Activated naive CD8-positive, alpha-beta T cell treated with anti-CD3 and anti-CD28 coated beads, Interleukin-2, amount 50 U/mL, for 24 hours (primary cell): Measurements from ENCODE around the gene SERPINB11.
"Not testable (repeated sequence)": the region's sequence is repeated elsewhere in the genome, so short reads cannot be mapped to it uniquely, and the experiment has no call there.

Source experiments
- ATAC-seq: fragments of 150-1000 bp; cut with Tn5 transposase; one replicate; pipeline ENCODE4 v1.10.0; 2021
- DNase-seq: peaks from one replicate; pipeline ENCODE4 v3.0.0; 2021
- H3K27ac Mint-ChIP-seq: one replicate; pipeline ENCODE4 v1.8.0; 2021; ENCODE audit warnings: mild to moderate bottlenecking, mixed read lengths
- H3K27me3 Mint-ChIP-seq: one replicate; pipeline ENCODE4 v1.8.0; 2021; ENCODE audit warnings: mixed read lengths
- H3K36me3 Mint-ChIP-seq: one replicate; pipeline ENCODE4 v1.8.0; 2021; ENCODE audit warnings: low read depth, mixed read lengths
- H3K4me1 Mint-ChIP-seq: one replicate; pipeline ENCODE4 v1.8.0; 2021; ENCODE audit warnings: mixed read lengths
- H3K4me3 Mint-ChIP-seq: one replicate; pipeline ENCODE4 v1.8.0; 2021; ENCODE audit warnings: mild to moderate bottlenecking, moderate library complexity, mixed read lengths
- H3K9me3 Mint-ChIP-seq: one replicate; pipeline ENCODE4 v1.8.0; 2021; ENCODE audit warnings: mixed read lengths

SERPINB11 gene

GRCh38 chr18:63702660-63703059, at the start of gene SERPINB11:
SERPINB11 (plus strand) TSS chr18:63702960; CDS start chr18:63710194, 7,234 bp downstream.
- H3K4me1 Mint-ChIP-seq: no peaks in the 10 kb centered on the region
- H3K27me3 Mint-ChIP-seq: no peaks in the 10 kb centered on the region
- no peak within 1 kb of the TSS for H3K27ac Mint-ChIP-seq
- DNase-seq (no peak), ATAC-seq (no peak)
- H3K4me3 Mint-ChIP-seq: no peak within 1 kb of the TSS
- no peaks in the 10 kb centered on the region for H3K36me3 Mint-ChIP-seq
- H3K9me3 Mint-ChIP-seq: no peaks in the 10 kb centered on the region

DNA sequence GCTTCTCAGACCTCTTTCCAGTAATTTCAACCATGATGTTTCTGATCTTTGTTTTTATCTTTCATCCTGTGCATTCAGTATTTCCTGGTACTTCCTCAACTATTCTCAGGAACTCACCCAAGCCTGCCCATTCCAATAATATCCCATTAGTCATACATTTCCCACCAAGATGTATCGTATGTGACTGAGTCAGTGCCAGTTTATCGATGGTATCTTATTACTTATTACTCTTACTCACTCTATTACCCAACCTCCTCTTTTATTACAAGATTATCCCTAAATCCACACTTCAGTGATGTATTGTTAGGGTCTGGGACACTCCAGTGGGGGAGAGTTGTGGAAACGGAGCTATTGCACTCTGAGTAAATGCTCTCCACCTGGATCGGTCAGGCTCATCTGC, 43.8 kb upstream of the SERPINB11 start:
- ATAC-seq: not testable (repeated sequence)

GRCh38 chr18:63661750-63662149, 41.0 kb upstream of the SERPINB11 start, which contains the start of gene SERPINB3:
SERPINB3 (minus strand) TSS chr18:63661893; CDS start chr18:63661216, 677 bp downstream.
- ATAC-seq, H3K36me3 Mint-ChIP-seq, H3K4me3 Mint-ChIP-seq, H3K9me3 Mint-ChIP-seq, DNase-seq, H3K27me3 Mint-ChIP-seq, H3K4me1 Mint-ChIP-seq, H3K27ac Mint-ChIP-seq: not testable (repeated sequence)

More for the DNA sequence above, 43.8 kb upstream of the SERPINB11 start:
- DNase-seq, H3K4me3 Mint-ChIP-seq, H3K27me3 Mint-ChIP-seq, H3K27ac Mint-ChIP-seq, H3K4me1 Mint-ChIP-seq, H3K36me3 Mint-ChIP-seq, H3K9me3 Mint-ChIP-seq: not testable (repeated sequence)

DNA sequence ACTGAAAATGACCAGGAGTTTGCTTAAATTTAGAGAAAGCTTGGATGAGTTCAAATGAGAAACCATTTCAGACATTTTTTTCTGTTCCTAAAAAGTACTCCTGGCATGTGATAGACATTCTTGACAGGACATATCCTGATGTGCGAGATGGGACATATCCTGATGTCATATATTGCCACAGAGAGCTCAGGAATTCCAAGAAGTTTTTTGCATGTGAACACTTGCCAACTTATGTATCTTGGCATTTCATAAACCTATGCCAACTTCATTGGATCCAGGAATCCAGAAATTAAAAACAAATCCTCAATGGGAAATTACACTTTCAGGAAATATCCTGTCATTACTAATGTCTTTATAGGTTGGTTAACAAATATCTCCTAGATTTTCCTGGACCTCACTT, 38.2 kb upstream of the SERPINB11 start:
- Mint-ChIP-seq H3K27me3 (no peaks in the 10 kb centered on the region), H3K4me3 (no peak overlapping the region)

GRCh38 chr18:63676526-63677323, 26.0 kb upstream of the SERPINB11 start:
- Mint-ChIP-seq H3K36me3 (no peaks in the 10 kb centered on the region), H3K4me3 (no peak overlapping the region), H3K27ac (no peak overlapping the region), H3K9me3 (no peaks in the 10 kb centered on the region), H3K4me1 (no peaks in the 10 kb centered on the region), H3K27me3 (peaks cover 1% of the 10 kb centered on the region)
- ATAC-seq (no peak), DNase-seq (no peak)

More for the DNA sequence above, 38.2 kb upstream of the SERPINB11 start:
- H3K27ac Mint-ChIP-seq: no peak overlapping the region
- ATAC-seq (no peak), DNase-seq (no peak)
- no peaks in the 10 kb centered on the region for H3K36me3 Mint-ChIP-seq
- peaks cover 8% of the 10 kb centered on the region for H3K9me3 Mint-ChIP-seq
- no peaks in the 10 kb centered on the region for H3K4me1 Mint-ChIP-seq

DNA sequence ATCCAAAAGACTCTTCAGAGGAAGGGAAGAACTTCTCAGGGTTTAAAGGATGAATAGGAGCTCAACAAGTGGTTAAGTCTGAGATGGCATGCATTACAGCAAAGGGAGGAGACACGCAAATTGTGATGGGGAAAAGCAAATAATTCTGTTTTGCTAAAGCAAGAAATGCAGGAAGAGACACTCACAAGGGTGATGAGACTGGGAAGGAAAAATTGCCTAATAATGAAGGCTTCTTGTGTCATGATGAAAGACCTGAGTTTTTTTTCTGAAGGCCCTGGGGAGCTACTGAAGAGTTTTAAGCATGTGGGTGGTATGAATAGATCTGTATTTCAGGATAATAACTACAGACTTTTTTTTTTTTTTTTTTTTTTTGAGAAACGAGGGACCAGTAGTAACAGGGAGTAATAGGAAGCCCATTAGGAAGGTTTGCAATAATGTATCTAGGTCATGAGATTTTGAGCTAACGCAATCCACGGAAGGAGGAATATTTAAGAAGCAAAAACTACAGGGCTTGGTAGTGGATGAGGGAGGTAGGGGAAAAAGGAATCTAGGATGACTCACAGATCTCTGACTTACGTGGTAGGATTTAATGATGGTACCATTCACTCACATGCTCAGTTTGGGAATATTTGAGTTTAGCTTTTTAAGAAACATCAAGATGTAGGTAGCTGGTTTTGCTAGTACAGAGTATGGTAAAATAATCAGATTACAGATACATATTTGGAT, 25.1 kb upstream of the SERPINB11 start:
- peaks cover 1% of the 10 kb centered on the region for H3K27me3 Mint-ChIP-seq
- no peaks in the 10 kb centered on the region for H3K4me1 Mint-ChIP-seq
- ATAC-seq: no peak
- no peak for DNase-seq
- H3K9me3 Mint-ChIP-seq: no peaks in the 10 kb centered on the region
- H3K27ac Mint-ChIP-seq: no peak overlapping the region
- no peak overlapping the region for H3K4me3 Mint-ChIP-seq
- H3K36me3 Mint-ChIP-seq: no peaks in the 10 kb centered on the region

- Mint-ChIP-seq H3K27me3 (peaks cover 1% of the 10 kb centered on the region), H3K36me3 (no peaks in the 10 kb centered on the region), H3K9me3 (no peaks in the 10 kb centered on the region), H3K4me3 (no peak overlapping the region), H3K4me1 (no peaks in the 10 kb centered on the region), H3K27ac (no peak overlapping the region)
- ATAC-seq (no peak), DNase-seq (no peak)
These were observed 22.7 kb upstream of the SERPINB11 start for GRCh38 chr18:63679820-63680606.

DNA sequence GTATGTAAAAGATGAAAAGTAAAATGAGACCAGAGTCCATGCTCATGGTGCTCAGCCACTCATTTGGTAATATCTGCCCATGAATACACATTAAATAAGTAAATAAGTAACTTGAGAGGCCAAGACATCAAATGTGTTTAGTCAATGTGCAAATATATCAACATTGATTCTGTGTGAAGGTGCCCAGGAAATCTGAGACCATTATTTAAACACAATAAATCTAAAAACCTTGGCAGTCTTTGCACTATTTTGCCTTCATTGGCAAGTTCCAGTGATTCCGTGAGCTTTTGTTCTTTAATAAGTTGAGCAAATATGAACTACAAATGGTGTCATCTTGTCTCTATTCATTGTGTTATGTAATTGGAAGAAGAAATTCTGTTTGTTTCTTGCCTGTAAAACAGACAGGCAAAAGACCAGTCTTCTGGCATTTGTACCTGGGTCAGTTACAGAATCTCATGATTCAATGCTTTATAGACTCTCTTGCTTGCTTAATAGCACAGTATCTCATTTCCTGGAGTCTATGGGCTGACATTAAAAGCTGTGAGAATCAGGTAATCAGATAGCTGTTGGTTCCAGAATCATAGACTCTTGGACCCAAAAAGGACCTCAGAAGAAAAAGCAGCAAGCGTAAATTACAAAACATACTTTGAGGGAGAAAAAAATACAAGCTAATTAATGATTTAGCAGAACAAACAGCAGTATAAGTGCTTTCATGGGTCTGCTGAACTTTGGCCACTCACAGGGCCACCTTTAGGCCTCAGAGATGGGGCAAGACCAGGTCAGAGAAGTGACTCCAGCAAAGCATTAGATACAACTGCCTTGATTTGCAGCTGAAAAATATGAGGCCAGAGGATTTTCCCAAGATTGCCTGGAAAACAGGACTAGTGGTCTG, 21.1 kb upstream of the SERPINB11 start:
- no peaks in the 10 kb centered on the region for H3K9me3 Mint-ChIP-seq
- peaks cover 1% of the 10 kb centered on the region for H3K27me3 Mint-ChIP-seq
- H3K4me1 Mint-ChIP-seq: no peaks in the 10 kb centered on the region
- ATAC-seq (no peak), DNase-seq (no peak)
- no peak overlapping the region for H3K4me3 Mint-ChIP-seq
- no peaks in the 10 kb centered on the region for H3K36me3 Mint-ChIP-seq
- no peak overlapping the region for H3K27ac Mint-ChIP-seq

GRCh38 chr18:63683152-63683551, 19.6 kb upstream of the SERPINB11 start:
- no peak for DNase-seq
- no peak for ATAC-seq
- H3K27ac Mint-ChIP-seq: no peak overlapping the region
- no peaks in the 10 kb centered on the region for H3K36me3 Mint-ChIP-seq
- peaks cover 1% of the 10 kb centered on the region for H3K27me3 Mint-ChIP-seq
- H3K9me3 Mint-ChIP-seq: no peaks in the 10 kb centered on the region
- H3K4me1 Mint-ChIP-seq: no peaks in the 10 kb centered on the region
- no peak overlapping the region for H3K4me3 Mint-ChIP-seq

DNA sequence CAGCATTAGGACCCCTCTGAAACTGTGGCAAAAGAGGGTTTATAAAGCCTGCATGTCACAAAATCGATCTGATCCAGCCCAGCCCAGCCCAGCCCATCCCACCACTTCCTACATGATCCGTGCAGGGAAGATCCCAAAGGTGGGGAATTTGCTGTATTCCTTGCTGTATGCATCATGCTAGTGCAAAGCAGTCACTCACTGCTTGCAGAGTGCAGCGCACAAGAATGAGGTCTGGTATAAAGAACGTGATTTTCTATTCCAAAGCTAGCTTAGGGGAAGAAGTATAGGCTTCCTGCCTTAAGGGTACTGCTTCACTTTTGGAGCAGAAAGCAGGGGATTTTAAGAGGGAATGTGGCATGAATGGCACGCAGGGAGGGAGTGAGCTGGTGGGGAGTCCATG, 18.9 kb upstream of the SERPINB11 start:
- Mint-ChIP-seq H3K27me3 (peaks cover 1% of the 10 kb centered on the region), H3K36me3 (no peaks in the 10 kb centered on the region)

GRCh38 chr18:63684718-63685117, 18.0 kb upstream of the SERPINB11 start:
- Mint-ChIP-seq H3K4me3 (no peak overlapping the region), H3K9me3 (no peaks in the 10 kb centered on the region), H3K36me3 (no peaks in the 10 kb centered on the region), H3K27ac (no peak overlapping the region), H3K27me3 (peaks cover 3% of the 10 kb centered on the region), H3K4me1 (no peaks in the 10 kb centered on the region)
- no peak for DNase-seq
- no peak for ATAC-seq

More for the DNA sequence above, 18.9 kb upstream of the SERPINB11 start:
- Mint-ChIP-seq H3K4me1 (no peaks in the 10 kb centered on the region), H3K27ac (no peak overlapping the region), H3K9me3 (no peaks in the 10 kb centered on the region), H3K4me3 (no peak overlapping the region)
- no peak for DNase-seq
- ATAC-seq: no peak

GRCh38 chr18:63686871-63687270, 15.9 kb upstream of the SERPINB11 start:
- Mint-ChIP-seq H3K27ac (no peak overlapping the region), H3K36me3 (no peaks in the 10 kb centered on the region), H3K4me1 (no peaks in the 10 kb centered on the region), H3K27me3 (peaks cover 3% of the 10 kb centered on the region), H3K9me3 (peaks cover 6% of the 10 kb centered on the region), H3K4me3 (no peak overlapping the region)
- DNase-seq (no peak), ATAC-seq (no peak)

DNA sequence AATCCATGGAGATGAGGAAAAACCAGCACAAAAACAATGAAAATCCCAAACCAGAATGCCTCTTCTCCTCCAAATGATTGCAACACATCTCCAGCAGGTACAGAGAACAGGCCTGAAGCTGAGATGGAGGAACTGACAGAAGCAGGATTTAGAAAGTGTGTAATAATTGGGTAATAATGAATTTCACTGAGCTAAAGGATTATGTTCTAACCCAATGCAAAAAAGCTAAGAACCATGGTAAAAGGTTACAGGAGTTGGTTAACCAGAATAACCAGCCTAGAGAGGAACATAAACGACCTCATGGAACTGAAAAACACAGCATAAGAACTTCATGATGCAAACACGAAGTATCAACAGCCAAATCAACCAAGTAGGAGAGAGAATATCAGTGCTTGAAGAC, 13.7 kb upstream of the SERPINB11 start:
- Mint-ChIP-seq H3K4me1 (no peaks in the 10 kb centered on the region), H3K27me3 (peaks cover 3% of the 10 kb centered on the region), H3K27ac (no peak overlapping the region), H3K36me3 (no peaks in the 10 kb centered on the region), H3K4me3 (no peak overlapping the region), H3K9me3 (peaks cover 12% of the 10 kb centered on the region)
- ATAC-seq (no peak), DNase-seq (no peak)
